Uterus (tissue), 2 donors: ENCODE data around the gene N4BP2.

Experiments
- POLR2A ChIP-seq, 2 donors: fragments of 450-650 bp; IDR thresholded peaks; one replicate each; pipeline ENCODE4 v1.6.1; 2016; ENCODE audit warnings: antibody characterized with exemption in 2 of 2, mild to moderate bottlenecking in 1 of 2, moderate library complexity in 1 of 2
- TF ChIP-seq, protein P1 (sequence below), 4 experiments: fragments of 200-600 bp in 2 of 4; fragments of 450-650 bp in 2 of 4; sonication (generic) in 2 of 4; IDR thresholded peaks; one replicate each; pipeline ENCODE4 v1.5.1; 2016 to 2019; ENCODE audit warnings: antibody characterized with exemption in 4 of 4, mild to moderate bottlenecking in 2 of 4, moderate library complexity in 1 of 4

DNA sequence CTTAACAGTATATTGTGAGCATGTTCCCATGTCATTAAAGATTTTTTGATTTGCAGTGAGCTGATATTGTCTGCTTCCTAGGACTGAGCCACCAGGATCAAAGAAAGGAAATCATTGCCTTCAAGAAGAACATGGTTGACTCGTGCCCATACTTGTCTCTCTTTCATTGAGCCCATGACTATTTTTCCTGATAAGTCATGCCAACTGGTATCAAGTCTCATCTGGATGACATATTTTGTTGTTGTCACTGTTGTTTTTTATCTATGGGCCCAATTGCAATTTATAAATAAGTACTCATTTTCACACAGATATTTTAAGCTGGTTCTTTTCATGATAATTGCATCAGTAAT is 130.0 kb downstream of the N4BP2 start:
- TF ChIP-seq, protein P1, sequence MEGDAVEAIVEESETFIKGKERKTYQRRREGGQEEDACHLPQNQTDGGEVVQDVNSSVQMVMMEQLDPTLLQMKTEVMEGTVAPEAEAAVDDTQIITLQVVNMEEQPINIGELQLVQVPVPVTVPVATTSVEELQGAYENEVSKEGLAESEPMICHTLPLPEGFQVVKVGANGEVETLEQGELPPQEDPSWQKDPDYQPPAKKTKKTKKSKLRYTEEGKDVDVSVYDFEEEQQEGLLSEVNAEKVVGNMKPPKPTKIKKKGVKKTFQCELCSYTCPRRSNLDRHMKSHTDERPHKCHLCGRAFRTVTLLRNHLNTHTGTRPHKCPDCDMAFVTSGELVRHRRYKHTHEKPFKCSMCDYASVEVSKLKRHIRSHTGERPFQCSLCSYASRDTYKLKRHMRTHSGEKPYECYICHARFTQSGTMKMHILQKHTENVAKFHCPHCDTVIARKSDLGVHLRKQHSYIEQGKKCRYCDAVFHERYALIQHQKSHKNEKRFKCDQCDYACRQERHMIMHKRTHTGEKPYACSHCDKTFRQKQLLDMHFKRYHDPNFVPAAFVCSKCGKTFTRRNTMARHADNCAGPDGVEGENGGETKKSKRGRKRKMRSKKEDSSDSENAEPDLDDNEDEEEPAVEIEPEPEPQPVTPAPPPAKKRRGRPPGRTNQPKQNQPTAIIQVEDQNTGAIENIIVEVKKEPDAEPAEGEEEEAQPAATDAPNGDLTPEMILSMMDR (IDR thresholded peaks at IDR 0.05), result no peak
- no peak for TF ChIP-seq POLR2A (IDR thresholded peaks at IDR 0.05)
